SIG-M5 (cell line): ENCODE measurements around the gene RRP1.
"Not testable (repeated sequence)": the region's sequence is repeated elsewhere in the genome, so short reads cannot be mapped to it uniquely, and the experiment has no call there.

ENCODE experiments used
- DNase-seq: peaks from one replicate; lab custom pipeline; 2025; lab: John Stamatoyannopoulos, UW

Gene RRP1

DNA sequence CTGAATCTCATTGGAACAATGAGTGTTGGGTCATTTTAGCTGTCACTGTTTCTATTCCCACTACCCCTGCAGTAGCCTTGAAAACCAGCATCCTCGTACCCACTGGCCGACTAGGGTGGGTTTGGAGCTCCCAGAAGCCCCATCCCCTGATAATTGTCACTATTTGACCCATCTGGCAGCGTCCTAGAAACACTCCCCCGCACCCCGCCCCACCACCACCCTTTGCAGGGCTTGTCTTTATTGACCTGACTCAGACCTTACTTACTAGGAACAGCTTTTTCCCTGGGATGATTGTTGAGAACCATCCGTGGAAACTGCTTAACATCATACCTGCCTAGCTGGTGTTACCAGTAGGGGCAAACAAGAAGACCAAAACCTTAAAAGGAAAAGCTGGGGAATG is 47.2 kb downstream of the RRP1 start:
- no peak for DNase-seq

DNA sequence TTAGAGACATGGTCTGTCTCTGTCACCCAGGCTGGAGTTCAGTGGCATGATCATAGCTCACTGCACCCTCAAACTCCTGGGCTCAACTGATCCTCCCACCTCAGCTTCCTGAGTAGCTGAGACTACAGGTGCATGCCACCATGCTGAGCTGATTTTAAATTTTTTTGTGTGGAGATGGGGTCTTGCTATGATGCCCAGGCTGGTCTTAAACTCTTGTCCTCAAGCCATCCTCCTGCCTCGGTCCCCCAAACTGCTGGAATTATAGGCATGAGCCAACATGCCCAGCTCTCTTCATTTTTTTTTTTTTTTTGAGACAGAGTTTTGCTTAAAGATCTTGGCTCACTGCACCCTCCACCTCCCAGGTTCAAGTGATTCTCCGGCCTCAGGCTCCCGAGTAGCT is 50.9 kb downstream of the RRP1 start:
- no peak for DNase-seq

DNA sequence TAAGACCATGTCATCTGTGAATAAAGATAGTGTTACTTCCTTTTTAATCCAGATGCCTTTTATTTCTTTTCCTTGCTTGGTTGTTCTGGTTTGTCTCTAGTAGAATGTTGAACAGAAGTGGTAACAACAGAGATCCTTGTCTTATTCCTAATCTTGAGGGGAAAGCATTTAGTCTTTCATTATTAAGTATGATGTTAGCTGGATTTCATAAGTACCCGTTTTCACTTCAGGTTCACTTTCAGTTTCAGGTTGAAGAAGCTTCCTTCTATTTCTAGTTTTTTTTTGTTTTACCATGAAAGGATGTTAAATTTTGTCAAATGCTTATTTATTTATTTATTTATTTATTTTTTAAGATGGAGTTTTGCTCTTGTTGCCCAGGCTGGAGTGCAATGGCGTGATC is 53.4 kb downstream of the RRP1 start:
- peak; percentile 30 for DNase-seq

DNA sequence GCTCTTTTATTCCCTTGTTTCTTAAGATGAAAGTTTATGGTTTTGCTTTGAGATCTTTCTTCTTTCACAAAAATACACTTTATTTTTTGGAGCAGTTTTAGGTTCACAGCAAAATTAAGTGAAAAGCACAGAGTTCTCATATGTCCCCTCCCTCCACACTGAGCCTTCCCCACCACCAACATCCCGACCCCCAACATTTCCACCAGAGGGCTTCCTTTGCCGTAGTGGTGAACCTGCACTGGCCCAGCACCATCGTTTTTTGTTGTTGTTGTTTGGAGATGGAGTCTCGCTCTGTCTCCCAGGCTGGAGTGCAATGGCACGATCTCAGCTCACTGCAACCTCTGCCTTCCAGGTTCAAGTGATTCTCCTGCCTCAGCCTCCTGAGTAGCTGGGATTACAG is 55.5 kb downstream of the RRP1 start:
- DNase-seq: not testable (repeated sequence)

DNA sequence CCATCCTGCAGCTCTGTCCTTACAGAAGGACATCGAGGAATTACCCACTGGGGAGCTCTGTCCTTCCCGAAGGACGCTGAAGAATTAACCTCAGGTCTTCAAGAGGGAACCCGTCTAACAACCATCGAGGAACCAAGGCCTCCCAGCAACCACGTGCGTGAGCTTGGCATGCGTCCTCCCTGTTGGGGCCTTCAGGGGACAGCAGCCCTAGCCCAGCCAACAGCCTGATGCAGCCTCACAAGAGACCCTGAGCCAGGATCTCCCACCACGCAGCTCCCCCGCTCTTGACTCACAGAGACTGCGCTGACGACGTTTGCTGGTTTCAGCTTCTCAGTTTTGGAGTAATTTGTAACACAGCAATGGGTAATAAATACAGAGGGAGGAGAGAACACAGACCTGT is 56.0 kb downstream of the RRP1 start:
- no peak for DNase-seq

DNA sequence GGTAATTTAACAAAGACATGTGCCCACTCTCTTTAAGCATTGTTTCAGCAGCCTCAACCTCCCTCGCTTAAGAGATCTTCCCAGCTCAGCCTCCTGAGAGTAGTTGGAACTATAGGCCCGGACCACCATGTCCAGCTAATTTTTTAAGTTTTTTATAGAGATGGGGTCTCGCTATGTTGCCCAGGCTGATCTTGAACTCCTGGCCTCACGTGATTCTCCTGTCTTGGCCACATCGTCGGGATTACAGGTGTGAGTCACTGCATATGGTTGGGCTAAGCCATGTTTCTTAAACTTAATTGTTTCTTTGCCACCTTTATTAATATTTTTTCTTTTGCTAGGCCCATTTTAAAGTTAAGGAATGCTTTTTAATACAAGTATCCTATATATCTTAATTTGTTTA is 57.1 kb downstream of the RRP1 start:
- DNase-seq: no peak

DNA sequence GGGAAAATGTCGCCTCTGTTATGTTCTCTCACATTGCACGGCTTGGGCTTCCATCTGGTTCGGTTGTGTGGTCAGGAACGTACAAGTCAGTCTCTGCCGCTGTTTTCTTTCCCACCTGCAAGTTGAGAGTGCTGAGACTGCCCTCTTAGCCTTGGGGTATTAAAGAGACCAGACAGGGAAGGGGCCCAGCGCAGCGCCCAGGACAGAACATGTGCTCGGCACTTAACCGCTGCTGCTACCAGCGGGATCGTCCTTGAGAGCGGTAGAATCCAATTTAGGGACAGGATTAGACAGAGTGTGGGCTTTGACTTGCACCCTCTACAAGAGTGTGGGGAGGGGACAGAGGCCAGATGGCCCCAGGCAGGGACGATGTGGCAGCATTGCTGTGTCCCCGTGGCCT is 57.9 kb downstream of the RRP1 start:
- DNase-seq: no peak

DNA sequence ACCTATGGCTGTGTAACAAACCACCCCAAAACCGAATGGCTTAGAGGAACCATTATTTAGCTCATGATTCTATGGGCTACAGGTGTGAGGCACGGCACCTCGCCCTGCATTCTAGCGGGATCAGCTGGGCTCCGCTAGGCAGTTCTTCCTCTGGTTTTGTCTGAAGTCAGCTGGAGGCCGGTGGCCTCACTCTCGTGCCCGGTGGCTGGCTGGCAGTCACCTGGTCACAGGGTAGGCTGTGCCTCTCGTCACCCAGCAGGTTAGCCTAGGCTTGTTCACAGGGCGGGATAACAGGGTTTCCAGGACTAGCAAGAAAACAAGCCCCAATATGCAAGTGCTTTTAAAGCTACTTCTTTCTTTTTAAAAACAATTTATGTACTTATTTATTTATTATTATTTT is 59.4 kb downstream of the RRP1 start:
- no peak for DNase-seq

DNA sequence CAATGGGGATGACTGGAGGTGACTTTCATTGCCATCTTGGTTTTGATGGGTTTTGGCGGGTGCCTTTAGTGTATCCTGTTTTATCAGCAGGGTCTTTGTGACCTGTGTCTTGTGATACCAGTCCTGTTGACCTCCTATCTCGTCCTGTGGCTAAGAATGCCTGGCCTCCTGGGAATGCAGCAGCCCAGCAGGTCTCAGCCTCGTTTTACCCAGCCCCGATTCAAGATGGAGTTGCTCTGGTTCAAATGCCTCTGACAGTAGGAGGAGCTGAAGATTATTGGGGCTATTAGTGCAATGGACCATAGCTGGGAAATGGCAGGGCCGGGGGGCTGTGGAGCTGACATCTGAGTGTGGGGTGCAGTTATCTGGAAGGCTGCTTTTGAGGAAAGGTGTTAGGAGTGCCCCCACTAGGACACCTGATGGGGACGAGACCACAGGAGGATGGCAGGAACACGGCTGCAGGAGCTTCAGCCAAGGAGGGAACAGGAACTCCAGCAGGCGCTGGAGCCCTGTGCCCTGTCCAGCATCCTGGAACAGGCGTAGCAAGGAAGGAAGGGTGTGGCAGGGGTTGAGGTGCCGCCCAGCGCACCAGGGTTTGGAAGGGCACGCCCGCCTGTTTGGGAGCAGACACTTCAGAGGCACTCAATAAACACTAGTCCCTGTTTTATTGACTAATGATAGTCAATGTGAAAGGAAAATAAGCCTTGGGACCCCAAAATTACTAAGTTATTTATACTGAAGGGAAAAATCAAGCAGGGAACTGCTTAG is 60.3 kb downstream of the RRP1 start:
- DNase-seq: no peak

DNA sequence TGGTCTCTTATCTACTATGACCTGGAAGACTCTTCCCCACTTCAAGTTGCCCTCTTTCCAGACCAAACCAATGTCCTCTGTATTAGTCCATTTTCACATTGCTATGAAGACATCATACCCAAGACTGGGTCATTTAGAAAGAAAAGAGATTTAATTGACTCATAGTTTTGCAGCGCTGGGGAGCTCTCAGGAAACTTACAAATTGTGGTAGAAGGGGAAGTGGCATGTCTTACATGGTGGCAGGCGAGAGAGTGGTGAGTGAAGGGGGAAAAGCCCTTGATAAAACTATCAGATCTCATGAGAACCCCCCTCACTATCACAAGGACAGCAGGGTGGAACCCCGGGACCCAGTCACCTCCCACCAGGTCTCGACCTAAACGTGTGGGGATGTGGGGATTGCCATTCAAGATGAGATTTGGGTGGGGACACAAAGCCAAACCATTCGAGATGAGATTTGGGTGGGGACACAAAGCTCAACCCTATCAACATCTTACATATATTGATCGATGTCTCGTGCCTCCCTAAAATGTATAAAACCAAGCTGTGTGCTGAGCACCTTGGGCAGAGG is 61.4 kb downstream of the RRP1 start:
- DNase-seq: no peak

DNA sequence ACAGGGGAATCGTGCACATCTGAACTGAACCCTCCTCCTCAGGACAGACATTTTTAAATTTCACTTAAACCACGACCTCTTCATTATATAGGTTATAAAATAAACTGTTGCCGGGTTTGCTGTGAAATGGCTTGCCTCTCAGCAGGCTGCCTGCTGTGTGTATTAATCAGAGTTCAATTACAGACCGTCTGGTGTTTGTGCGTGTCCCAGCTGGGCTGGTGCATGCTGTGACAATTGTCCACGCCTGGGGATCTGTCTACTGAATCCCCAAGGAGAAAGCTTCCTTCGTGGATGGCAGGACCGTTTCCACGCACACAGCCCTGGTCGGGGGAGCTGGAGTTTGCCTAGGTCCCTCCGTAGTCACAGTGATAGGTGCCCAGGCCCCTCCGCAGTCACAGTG is 62.2 kb downstream of the RRP1 start:
- no peak for DNase-seq

DNA sequence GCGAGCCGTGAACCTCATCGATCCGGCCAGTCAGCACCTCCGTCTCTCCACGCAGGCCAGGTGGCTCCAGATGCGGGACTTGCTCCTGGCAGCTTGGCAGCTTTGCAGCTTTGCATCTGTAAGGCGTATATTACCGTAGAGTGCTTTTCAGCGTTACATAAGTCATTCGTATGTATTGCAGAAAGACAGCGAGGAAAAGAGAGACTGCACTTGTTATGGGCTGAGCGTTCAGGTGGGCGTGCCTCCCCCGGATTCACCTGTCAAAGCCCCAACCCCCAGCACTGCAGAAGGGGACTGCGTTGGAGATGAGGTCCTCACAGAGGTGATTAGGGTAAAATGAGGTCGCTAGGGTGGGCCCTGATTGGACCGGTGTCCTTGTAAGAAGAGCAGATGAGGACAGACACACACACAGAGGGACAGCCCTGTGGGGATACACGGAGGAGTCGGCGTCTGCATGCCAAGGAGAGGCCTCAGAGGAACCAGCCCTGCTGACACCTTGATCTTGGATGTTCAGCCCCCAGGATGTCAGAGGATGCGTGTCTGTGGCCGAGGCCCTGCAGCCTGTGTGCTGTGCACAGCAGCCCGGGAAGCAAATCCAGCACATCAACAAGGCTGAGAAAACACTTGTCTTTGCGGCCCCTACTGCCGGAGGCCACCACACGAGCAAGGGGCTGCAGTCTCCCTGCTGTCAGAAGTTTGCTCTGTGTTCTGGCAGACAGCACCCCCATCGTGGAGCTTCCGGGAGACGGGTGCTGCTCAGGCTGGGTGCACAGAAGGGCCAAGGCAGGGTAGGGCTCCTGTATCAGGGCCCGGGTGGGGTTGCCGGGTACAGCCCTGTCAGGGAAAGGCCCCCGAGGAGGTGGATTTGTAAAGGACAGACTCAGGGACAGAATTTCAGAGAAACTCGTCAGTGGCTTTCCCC is 64.7 kb downstream of the RRP1 start:
- no peak for DNase-seq
